Fibroblast of mammary gland (primary cell): ENCODE data around the gene FJX1.

Experiments
- DNase-seq: peaks from one replicate; pipeline ENCODE4 v3.0.0-alpha.2; 2010; ENCODE audit warnings: low read depth
- H3K4me3 ChIP-seq: 2 replicates; pipeline ENCODE4 v1.5.1; 2011; ENCODE audit warnings: low read depth, mild to moderate bottlenecking, low read length, moderate library complexity; ENCODE audit not compliant: control insufficient read depth
- CTCF ChIP-seq: conservative IDR thresholded peaks from 2 replicates; pipeline ENCODE4 v1.5.1; 2011; ENCODE audit warnings: low read depth, low read length, inconsistent platforms; ENCODE audit not compliant: control insufficient read depth, insufficient read depth

FJX1 gene

DNA sequence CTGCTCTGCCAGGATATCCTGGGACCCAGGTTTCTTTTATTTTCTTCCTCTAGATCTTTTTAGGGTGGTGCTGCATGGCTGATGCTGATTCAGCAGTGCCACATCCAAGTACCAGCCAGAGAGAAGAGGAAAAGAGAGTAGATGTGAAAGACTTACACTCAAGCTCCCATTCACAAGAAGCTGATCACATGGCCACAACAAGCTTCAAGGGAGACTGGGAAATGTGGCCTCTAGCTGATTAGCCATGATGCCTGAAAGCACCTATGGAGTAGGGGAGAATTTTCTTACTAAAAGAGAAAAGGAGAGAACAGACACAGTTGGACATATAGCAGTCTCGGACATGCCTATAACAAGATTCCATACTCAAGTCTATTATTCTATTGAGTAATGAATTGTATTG is 34.4 kb upstream of the FJX1 start:
- TF ChIP-seq CTCF = no peak
- no peak for DNase-seq
- H3K4me3 ChIP-seq = no peak overlapping the region

- no peak for TF ChIP-seq CTCF
- peak; percentile 92 for DNase-seq
- H3K4me3 ChIP-seq = no peak overlapping the region
These were observed 33.9 kb upstream of the FJX1 start for GRCh38 chr11:35584321-35584720.

DNA sequence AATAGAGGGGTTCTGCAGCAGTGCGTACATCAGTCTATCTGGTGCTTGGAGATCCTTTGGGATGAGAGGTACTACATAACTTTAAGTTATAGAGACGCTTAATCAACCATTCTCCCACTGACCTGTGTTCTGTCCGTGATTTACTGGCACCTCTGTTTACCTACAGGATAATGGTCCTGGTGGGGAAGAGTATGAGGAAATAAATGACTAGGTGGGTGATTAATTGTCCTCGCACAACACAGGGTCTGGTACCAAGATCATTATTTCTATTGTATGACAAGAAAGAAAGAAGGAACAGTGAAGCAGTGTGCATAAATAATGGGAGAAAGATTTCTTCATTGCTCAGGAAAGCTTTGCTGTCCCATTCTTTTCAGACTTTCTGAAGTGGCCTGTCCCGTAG is 32.8 kb upstream of the FJX1 start:
- TF ChIP-seq CTCF = no peak

DNA sequence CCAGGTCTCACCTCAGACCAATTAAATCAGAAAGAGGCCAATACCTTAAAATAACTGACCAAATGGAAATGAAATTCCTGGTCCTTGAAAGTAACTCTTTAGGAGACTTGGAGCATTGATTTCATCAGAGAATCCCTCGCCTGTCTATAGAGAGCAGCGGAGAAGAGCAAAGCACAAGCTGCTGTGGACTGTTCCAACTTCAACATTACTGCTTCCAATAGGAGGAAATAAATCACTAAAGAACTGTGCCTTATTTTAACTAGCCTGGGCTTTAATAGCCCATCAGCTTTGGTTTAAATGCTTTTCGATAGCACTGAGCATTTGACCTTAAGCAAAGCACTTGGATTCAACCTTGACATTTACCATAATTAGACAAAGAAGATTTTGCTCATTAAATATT is 32.0 kb upstream of the FJX1 start:
- TF ChIP-seq CTCF = no peak
- no peak for DNase-seq
- H3K4me3 ChIP-seq = no peak overlapping the region

More for the DNA sequence above, 32.8 kb upstream of the FJX1 start:
- no peak for DNase-seq
- H3K4me3 ChIP-seq = no peak overlapping the region

- no peak for TF ChIP-seq CTCF
- DNase-seq = no peak
- no peak overlapping the region for H3K4me3 ChIP-seq
These were observed 30.3 kb upstream of the FJX1 start for GRCh38 chr11:35587972-35588371.

- H3K4me3 ChIP-seq = no peak overlapping the region
- DNase-seq = peak; percentile 81
- no peak for TF ChIP-seq CTCF
These were observed 29.6 kb upstream of the FJX1 start for GRCh38 chr11:35588627-35589026.

GRCh38 chr11:35589281-35589680 is 29.0 kb upstream of the FJX1 start:
- TF ChIP-seq CTCF = no peak
- no peak overlapping the region for H3K4me3 ChIP-seq
- no peak for DNase-seq
